Liver (tissue), 3 donors: Measurements from ENCODE around the gene EFNA2.

ENCODE experiments used
- GABPA ChIP-seq, 2 donors: IDR thresholded peaks in 1 of 2; conservative IDR thresholded peaks in 1 of 2; 2 replicates each; pipeline ENCODE4 v1.6.1; 2016; ENCODE audit warnings: antibody characterized with exemption in 2 of 2, mild to moderate bottlenecking in 1 of 2, moderate library complexity in 1 of 2
- JUND ChIP-seq, 2 donors: IDR thresholded peaks; 2 replicates each; pipeline ENCODE4 v1.6.1; 2016; ENCODE audit warnings: antibody characterized with exemption in 2 of 2
- TF ChIP-seq, protein P1 (sequence below): fragments of 150-350 bp; IDR thresholded peaks from 2 replicates; pipeline ENCODE4 v1.5.1; 2017; ENCODE audit warnings: improper control_type of control experiment, low read depth, low read length; ENCODE audit not compliant: missing input control
- TF ChIP-seq, protein P2 (sequence below): IDR thresholded peaks from 2 replicates; pipeline ENCODE4 v1.6.1; 2016; ENCODE audit warnings: antibody characterized with exemption
- donor health status: healthy.
- donor health status: healthy.

DNA sequence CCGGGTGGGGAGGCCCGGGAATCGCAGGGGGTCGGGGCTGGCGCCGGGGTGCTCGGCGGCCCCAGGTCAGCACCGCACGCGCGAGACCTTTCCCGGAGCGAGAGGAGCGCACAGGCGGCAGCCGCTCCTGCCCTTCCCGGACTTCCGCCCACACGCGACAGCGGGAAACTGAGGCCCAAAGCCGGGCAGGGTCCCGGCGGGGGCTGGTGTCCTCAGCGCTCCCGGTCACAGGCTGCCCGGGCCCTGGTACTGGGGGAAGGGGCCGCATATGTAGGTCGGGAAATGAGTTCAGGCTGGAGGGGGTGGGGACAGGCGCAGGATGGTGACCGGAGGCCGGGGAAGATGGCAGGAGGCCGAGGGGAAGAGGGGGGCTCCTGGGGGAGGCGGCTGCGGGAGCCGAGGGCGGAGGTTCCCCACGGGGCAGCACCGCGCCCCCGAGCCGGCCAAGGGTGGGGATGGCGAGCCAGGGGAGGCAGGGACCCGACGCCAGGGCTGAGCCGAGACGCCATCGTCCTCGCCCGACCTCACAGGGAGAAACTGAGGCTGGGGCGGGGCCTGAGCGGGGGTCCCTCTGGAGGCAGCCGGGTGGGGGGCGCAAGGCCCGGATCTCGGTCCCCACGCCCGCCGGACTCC is 48.5 kb upstream of the EFNA2 start:
- TF ChIP-seq JUND (IDR thresholded peaks at IDR 0.05) (no peak), GABPA (IDR thresholded peaks at IDR 0.05 in 1 of 2, conservative IDR thresholded peaks at IDR 0.05 in 1 of 2) (no peak)
- TF ChIP-seq, protein P1, sequence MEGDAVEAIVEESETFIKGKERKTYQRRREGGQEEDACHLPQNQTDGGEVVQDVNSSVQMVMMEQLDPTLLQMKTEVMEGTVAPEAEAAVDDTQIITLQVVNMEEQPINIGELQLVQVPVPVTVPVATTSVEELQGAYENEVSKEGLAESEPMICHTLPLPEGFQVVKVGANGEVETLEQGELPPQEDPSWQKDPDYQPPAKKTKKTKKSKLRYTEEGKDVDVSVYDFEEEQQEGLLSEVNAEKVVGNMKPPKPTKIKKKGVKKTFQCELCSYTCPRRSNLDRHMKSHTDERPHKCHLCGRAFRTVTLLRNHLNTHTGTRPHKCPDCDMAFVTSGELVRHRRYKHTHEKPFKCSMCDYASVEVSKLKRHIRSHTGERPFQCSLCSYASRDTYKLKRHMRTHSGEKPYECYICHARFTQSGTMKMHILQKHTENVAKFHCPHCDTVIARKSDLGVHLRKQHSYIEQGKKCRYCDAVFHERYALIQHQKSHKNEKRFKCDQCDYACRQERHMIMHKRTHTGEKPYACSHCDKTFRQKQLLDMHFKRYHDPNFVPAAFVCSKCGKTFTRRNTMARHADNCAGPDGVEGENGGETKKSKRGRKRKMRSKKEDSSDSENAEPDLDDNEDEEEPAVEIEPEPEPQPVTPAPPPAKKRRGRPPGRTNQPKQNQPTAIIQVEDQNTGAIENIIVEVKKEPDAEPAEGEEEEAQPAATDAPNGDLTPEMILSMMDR = no peak
- TF ChIP-seq, protein P2, sequence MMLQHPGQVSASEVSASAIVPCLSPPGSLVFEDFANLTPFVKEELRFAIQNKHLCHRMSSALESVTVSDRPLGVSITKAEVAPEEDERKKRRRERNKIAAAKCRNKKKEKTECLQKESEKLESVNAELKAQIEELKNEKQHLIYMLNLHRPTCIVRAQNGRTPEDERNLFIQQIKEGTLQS = no peak
